ENCODE results near the gene TGM6.

GRCh38 chr20:2387580-2387979 lies 6.9 kb downstream of the TGM6 start:
- no peak for TF ChIP-seq BACH2 (CRISPR knock-in tag; IDR thresholded peaks at IDR 0.05; ENCODE audit: borderline replicate concordance)
- no peak for TF ChIP-seq PATZ1 (CRISPR knock-in tag; IDR thresholded peaks at IDR 0.05; ENCODE audit: borderline replicate concordance)
- no peak for TF ChIP-seq TCF4 (CRISPR knock-in tag; IDR thresholded peaks at IDR 0.05; ENCODE audit: borderline replicate concordance)
- no peak for TF ChIP-seq CREB5 (CRISPR knock-in tag; IDR thresholded peaks at IDR 0.05; ENCODE audit: low read depth)
- TF ChIP-seq ZFP30 (CRISPR knock-in tag; IDR thresholded peaks at IDR 0.05): no peak
- no peak for TF ChIP-seq SNAI2 (CRISPR knock-in tag; IDR thresholded peaks at IDR 0.05)
- no peak for TF ChIP-seq ZFP3 (CRISPR knock-in tag; IDR thresholded peaks at IDR 0.05)
- no peak for TF ChIP-seq CSDC2 (CRISPR knock-in tag; IDR thresholded peaks at IDR 0.05)
- TF ChIP-seq OSR1 (CRISPR knock-in tag; IDR thresholded peaks at IDR 0.05): no peak
- no peak for TF ChIP-seq TOX (CRISPR knock-in tag; IDR thresholded peaks at IDR 0.05; ENCODE audit: borderline replicate concordance)
- TF ChIP-seq ZC3H10 (CRISPR knock-in tag; IDR thresholded peaks at IDR 0.05): no peak

All from SK-N-SH treated with all-trans-retinoic acid at 6 μM for 48 hours (cell line).